Activated CD4-positive, alpha-beta memory T cell treated with anti-CD3 and anti-CD28 coated beads for 36 hours (primary cell): ENCODE data around the gene ACY1. TPM values are rescaled to one million over a fixed set of nuclear protein-coding genes. Genes with fewer than 3 reads are reported as not detected.

ENCODE experiments used
- CTCF ChIA-PET: fragments of 350-600 bp; sonication (Branson Sonifier 250); formaldehyde crosslinking; loops from one replicate; lab custom pipeline; 2021; ENCODE audit warnings: antibody characterized with exemption, inconsistent platforms; lab: Charles Lee
- POLR2A ChIA-PET: fragments of 350-600 bp; sonication (Branson Sonifier 250); formaldehyde crosslinking; loops from one replicate; lab custom pipeline; 2021; ENCODE audit warnings: antibody characterized with exemption; lab: Charles Lee
- DNase-seq: peaks from one replicate; pipeline ENCODE4 v3.0.0-alpha.2; 2020
- H3K27ac Mint-ChIP-seq: one replicate; pipeline ENCODE4 v1.8.0; 2021; ENCODE audit warnings: mixed read lengths
- H3K27me3 Mint-ChIP-seq: one replicate; pipeline ENCODE4 v1.8.0; 2021; ENCODE audit warnings: mixed read lengths
- H3K36me3 Mint-ChIP-seq: one replicate; pipeline ENCODE4 v1.8.0; 2021; ENCODE audit warnings: mixed read lengths
- H3K4me1 Mint-ChIP-seq: one replicate; pipeline ENCODE4 v1.8.0; 2021; ENCODE audit warnings: low read depth, mixed read lengths
- H3K4me3 Mint-ChIP-seq: one replicate; pipeline ENCODE4 v1.8.0; 2021; ENCODE audit warnings: mild to moderate bottlenecking, mixed read lengths
- H3K9me3 Mint-ChIP-seq: one replicate; pipeline ENCODE4 v1.8.0; 2021; ENCODE audit warnings: mixed read lengths
- intact Hi-C: fragments of 100-400 bp; cut with micrococcal nuclease; formaldehyde crosslinking; loops from one replicate; pipeline ENCODE4 v1.15.1; 2023
- total RNA-seq, 2 experiments: library from RNA; stranded (reverse); gene quantifications; one replicate each; pipeline ENCODE4 v1.2.3, GENCODE V29; 2021

ACY1 gene
- total RNA-seq, 2 experiments from 2014 or later: 53.1 to 59.2 TPM

DNA sequence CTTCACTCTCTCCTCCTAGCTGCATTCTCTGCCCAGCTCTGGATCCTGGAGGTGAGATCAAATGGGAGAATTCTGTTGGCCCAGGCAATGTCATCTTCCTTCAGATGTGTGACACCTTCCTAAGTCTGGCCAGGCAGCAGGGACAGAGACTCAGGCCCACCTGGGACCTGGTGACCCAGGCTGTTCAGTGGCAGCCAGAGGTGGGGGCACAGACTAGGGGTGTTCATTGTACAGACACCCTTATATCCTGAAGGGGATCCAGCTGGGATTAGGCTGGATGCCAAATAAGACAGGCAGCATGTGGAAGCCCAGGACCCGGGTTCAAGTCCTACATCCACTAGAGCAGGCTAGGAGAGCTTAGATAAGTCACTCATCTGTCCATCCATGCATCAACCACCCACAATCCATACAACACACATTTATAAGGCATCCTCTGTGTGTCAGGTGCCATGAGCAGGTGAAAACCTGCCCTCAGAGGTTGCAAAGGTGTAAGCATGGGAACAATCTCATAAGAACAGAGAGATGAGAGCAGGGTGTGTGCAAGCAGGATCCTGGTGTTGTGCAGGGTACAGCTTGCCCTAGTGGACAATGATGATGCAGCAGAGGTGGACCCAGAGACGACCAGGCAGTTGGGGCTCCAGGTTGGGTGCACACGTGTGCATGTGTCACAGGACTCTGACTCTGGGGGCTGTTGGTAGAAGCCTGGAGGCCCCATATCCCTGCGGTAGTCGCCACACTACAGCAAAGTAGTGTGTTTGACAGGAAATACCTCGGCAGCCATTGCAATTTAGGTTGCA lies 30.7 kb downstream of the ACY1 start:
- intact Hi-C loops: no loop called here
- no peaks in the 10 kb centered on the region for H3K36me3 Mint-ChIP-seq
- ChIA-PET POLR2A (no interaction called here), CTCF (interaction anchor here (0.8 to 2.3 kb wide), 2 partner anchors 13 to 110 kb away, joined by 3 to 11 read pairs; no protein-coding TSS in a partner anchor)
- H3K4me1 Mint-ChIP-seq: no peaks in the 10 kb centered on the region
- no peaks in the 10 kb centered on the region for H3K9me3 Mint-ChIP-seq
- H3K27me3 Mint-ChIP-seq: no peaks in the 10 kb centered on the region
- no peak for DNase-seq
- H3K4me3 Mint-ChIP-seq: no peak overlapping the region
- no peak overlapping the region for H3K27ac Mint-ChIP-seq

DNA sequence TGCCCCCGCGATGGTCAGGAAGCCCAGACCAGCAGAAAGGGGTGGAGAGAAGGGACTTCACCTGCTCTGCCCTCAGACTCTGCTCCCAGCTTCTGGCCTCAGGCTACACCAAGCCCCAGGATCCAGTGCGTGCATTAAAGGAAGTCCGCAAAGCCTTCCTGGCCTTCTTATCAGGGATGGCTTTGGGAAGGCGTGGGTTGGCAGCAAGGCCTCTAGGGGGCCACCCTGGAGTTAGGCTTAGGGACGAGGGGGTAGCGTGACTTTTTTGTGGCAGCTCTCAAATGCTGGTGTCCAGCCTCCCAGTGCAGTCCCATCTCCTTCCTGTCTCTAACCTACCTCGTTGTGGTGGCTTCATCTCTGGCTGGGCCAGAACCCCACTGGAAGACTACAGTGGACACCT lies 31.3 kb downstream of the ACY1 start:
- Mint-ChIP-seq H3K27me3 (no peaks in the 10 kb centered on the region), H3K9me3 (no peaks in the 10 kb centered on the region), H3K36me3 (no peaks in the 10 kb centered on the region), H3K4me1 (no peaks in the 10 kb centered on the region), H3K4me3 (no peak overlapping the region), H3K27ac (no peak overlapping the region)
- intact Hi-C loops: no loop called here
- POLR2A ChIA-PET: interaction anchor here (1.4 kb wide), 1 partner anchor 130 kb away, joined by 3 read pairs; no protein-coding TSS in a partner anchor
- DNase-seq: no peak
- CTCF ChIA-PET: no interaction called here

DNA sequence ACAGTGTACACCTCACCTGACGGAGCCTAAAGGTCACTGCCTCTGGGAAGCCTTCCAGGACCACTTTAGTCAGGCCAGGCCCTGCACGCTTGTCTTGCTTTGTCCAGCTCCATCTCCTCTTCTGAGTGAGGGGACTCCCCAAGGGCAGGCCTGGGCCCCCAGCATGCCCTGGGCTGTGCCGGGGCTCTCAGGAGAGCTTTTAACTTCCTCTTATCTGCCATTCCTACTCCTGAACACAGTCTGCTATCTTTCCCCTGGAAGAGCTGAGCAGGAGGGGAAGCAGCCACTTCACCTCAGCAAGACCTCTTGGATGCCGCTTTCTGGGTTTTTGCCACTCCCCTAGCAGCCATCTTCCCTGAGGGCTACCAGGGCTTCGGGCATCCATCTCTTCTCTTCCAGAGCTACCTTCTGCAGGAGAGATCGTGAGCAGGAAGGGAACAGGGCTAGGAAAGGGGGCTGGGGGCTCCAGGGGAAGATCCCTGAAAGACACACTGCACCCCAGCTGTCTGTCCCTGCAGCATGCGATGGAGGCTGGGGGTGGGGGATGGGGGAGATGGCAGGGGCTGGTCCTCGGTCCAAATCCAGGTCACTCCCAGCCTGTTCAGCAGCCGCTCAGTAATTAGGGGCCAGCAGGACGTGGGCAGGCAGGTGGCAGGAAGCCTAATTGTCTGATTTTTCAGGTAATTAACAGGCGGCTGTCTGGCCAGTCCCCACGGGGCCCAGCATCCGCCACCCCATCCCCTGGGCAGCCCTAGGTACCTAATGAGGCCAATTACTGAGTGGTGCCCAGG lies 32.3 kb downstream of the ACY1 start:
- H3K27me3 Mint-ChIP-seq: no peaks in the 10 kb centered on the region

GRCh38 chr3:52017586-52017985 lies 34.3 kb downstream of the ACY1 start:
- Mint-ChIP-seq H3K4me1 (no peaks in the 10 kb centered on the region), H3K9me3 (no peaks in the 10 kb centered on the region), H3K27ac (no peak overlapping the region), H3K36me3 (no peaks in the 10 kb centered on the region), H3K4me3 (no peak overlapping the region), H3K27me3 (no peaks in the 10 kb centered on the region)
- POLR2A ChIA-PET: no interaction called here
- CTCF ChIA-PET: interaction anchor here (1.3 kb wide), 1 partner anchor 17 kb away, joined by 3 read pairs; no protein-coding TSS in a partner anchor
- no peak for DNase-seq
- intact Hi-C loops: no loop called here

More for the DNA sequence above, 32.3 kb downstream of the ACY1 start:
- CTCF ChIA-PET: no interaction called here
- intact Hi-C loops: no loop called here
- Mint-ChIP-seq H3K4me3 (no peak overlapping the region), H3K9me3 (no peaks in the 10 kb centered on the region), H3K36me3 (no peaks in the 10 kb centered on the region), H3K27ac (no peak overlapping the region), H3K4me1 (no peaks in the 10 kb centered on the region)
- POLR2A ChIA-PET: interaction anchor here (0.5 to 1.4 kb wide), 2 partner anchors 129 to 233 kb away, joined by 3 read pairs; no protein-coding TSS in a partner anchor
- no peak for DNase-seq

GRCh38 chr3:52018319-52019000 lies 35.1 kb downstream of the ACY1 start:
- Mint-ChIP-seq H3K36me3 (no peaks in the 10 kb centered on the region), H3K4me1 (no peaks in the 10 kb centered on the region), H3K4me3 (no peak overlapping the region), H3K9me3 (no peaks in the 10 kb centered on the region), H3K27ac (no peak overlapping the region), H3K27me3 (no peaks in the 10 kb centered on the region)
- ChIA-PET CTCF (no interaction called here), POLR2A (no interaction called here)
- intact Hi-C loops: no loop called here
- DNase-seq: no peak

- no peak overlapping the region for H3K27ac Mint-ChIP-seq
- CTCF ChIA-PET: no interaction called here
Observed at GRCh38 chr3:52019352-52020080, 36.2 kb downstream of the ACY1 start.

GRCh38 chr3:52020796-52021195 lies 37.5 kb downstream of the ACY1 start:
- intact Hi-C loops: no loop called here
- ChIA-PET POLR2A (no interaction called here), CTCF (no interaction called here)

More at GRCh38 chr3:52019352-52020080, 36.2 kb downstream of the ACY1 start:
- Mint-ChIP-seq H3K4me1 (peaks cover 4% of the 10 kb centered on the region), H3K4me3 (no peak overlapping the region), H3K9me3 (no peaks in the 10 kb centered on the region), H3K27me3 (no peaks in the 10 kb centered on the region), H3K36me3 (no peaks in the 10 kb centered on the region)
- DNase-seq: no peak
- POLR2A ChIA-PET: no interaction called here
- intact Hi-C loops: no loop called here

GRCh38 chr3:52021489-52022268 lies 38.3 kb downstream of the ACY1 start:
- CTCF ChIA-PET: no interaction called here
- Mint-ChIP-seq H3K36me3 (no peaks in the 10 kb centered on the region), H3K27ac (no peak overlapping the region), H3K4me3 (no peak overlapping the region), H3K4me1 (peaks cover 4% of the 10 kb centered on the region), H3K9me3 (no peaks in the 10 kb centered on the region), H3K27me3 (no peaks in the 10 kb centered on the region)
- no peak for DNase-seq
- POLR2A ChIA-PET: no interaction called here
- intact Hi-C loops: no loop called here

More at GRCh38 chr3:52020796-52021195, 37.5 kb downstream of the ACY1 start:
- H3K4me1 Mint-ChIP-seq: peaks cover 4% of the 10 kb centered on the region
- no peaks in the 10 kb centered on the region for H3K27me3 Mint-ChIP-seq
- H3K36me3 Mint-ChIP-seq: no peaks in the 10 kb centered on the region
- no peaks in the 10 kb centered on the region for H3K9me3 Mint-ChIP-seq
- no peak for DNase-seq
- H3K4me3 Mint-ChIP-seq: no peak overlapping the region
- no peak overlapping the region for H3K27ac Mint-ChIP-seq

DNA sequence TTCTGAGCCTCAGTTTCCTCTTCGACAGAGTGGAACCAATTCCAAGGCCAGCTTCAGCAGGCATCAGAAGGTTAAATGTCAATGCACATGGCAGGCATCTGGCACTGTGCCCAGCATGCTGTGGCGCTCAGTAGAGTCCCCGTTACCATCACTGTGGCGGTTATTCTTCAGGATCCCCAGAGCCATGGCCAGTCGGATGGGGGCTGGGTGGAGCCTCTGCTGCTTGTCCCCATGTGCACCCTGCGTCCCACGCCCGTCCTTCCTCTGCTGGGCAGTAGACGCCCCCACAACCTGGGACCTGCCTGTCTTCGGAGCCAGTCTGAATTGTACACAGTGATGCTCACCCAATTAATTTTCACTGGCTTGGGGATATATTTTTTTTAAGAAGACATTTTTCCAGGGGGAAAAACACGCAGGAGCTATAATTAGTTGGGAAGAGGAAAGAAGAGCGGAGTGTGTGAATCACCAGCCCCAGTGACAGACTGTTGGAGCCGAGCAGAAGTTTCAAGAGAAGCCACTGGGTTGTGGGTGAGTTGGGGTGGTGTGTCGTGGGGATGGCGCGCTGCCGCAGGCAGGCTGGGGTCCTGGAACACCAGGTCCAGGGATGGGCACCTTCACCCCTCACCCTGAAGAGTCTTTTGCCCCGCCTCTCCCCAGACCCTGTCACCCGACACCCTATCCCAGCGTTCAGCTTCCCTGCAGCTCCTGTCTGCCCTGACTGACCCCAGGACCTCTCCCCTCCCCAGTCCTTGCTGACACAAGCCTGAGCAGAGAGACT lies 39.2 kb downstream of the ACY1 start:
- POLR2A ChIA-PET: no interaction called here
- peaks cover 4% of the 10 kb centered on the region for H3K4me1 Mint-ChIP-seq

DNA sequence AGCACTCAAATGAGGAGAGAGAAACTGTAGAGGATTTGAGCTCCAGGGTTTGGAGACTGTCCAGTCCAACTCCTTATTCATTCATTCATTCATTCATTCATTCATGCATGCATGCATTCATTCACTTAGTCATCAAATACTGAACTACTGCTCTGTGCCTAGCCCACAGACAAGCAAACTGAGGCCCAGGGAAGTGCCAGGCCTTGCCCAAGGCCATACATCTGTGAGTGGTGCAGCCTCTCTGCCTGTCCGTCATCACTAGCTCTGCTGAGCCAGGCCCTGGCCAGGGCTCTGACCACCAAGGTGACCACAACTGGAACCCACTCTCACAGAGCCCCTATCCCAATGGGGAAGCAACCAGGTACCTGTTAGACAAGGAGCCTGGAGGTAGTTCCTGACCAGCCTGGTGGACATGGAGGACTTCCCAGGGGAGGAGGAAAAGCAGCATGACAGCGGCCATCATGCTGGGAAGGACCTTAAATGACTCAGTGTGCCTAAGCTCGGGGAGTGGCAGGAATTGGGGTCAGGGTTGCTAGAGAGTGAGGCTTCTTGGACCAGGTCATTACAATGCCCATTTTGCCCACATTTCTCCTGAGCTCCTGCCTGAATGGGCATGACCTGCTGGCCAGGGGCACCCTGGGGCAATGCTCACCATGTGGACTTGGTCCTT lies 39.9 kb downstream of the ACY1 start:
- Mint-ChIP-seq H3K9me3 (no peaks in the 10 kb centered on the region), H3K4me3 (no peak overlapping the region), H3K4me1 (peaks cover 4% of the 10 kb centered on the region), H3K36me3 (no peaks in the 10 kb centered on the region), H3K27ac (no peak overlapping the region), H3K27me3 (no peaks in the 10 kb centered on the region)
- DNase-seq: no peak
- CTCF ChIA-PET: no interaction called here
- intact Hi-C loops: no loop called here
- POLR2A ChIA-PET: no interaction called here

More for the DNA sequence above, 39.2 kb downstream of the ACY1 start:
- H3K4me3 Mint-ChIP-seq: no peak overlapping the region
- H3K36me3 Mint-ChIP-seq: no peaks in the 10 kb centered on the region
- H3K9me3 Mint-ChIP-seq: no peaks in the 10 kb centered on the region
- DNase-seq: no peak
- intact Hi-C loops: no loop called here
- CTCF ChIA-PET: no interaction called here
- no peak overlapping the region for H3K27ac Mint-ChIP-seq
- no peaks in the 10 kb centered on the region for H3K27me3 Mint-ChIP-seq
